Endothelial cell of umbilical vein (primary cell): Measurements from ENCODE around the gene CYP4V2. TPM values are rescaled to one million over a fixed set of nuclear protein-coding genes. Genes with fewer than 3 reads are reported as not detected.

ENCODE experiments used
- BruUV-seq: library from RNA; stranded (reverse); fragments of 400-500 nt; replicated peaks from 2 replicates; lab custom pipeline; 2021; lab: Mats Ljungman, UMichigan
- CTCF ChIA-PET: fragments of 300-600, 350-600 bp; sonication (Branson Sonifier 250); formaldehyde crosslinking; loops from one replicate; lab custom pipeline; 2021; ENCODE audit warnings: antibody characterized with exemption, inconsistent platforms; lab: Charles Lee
- POLR2A ChIA-PET: fragments of 300-600, 350-600 bp; sonication (Branson Sonifier 250); formaldehyde crosslinking; loops from one replicate; lab custom pipeline; 2021; ENCODE audit warnings: antibody characterized with exemption, inconsistent platforms; lab: Charles Lee
- DNase-seq: peaks from one replicate; pipeline ENCODE4 v3.0.0-alpha.2; 2011; ENCODE audit warnings: low read depth, low spot score
- FAIRE-seq: peaks from 2 replicates; lab custom pipeline; 2011; peaks lifted over from hg19 to GRCh38; lab: Jason Lieb, UNC
- H2AFZ ChIP-seq: 2 replicates; pipeline ENCODE4 v1.6.0; 2012; ENCODE audit warnings: low read depth, low read length, control low read depth, inconsistent platforms
- H3K27ac ChIP-seq: 2 replicates; pipeline ENCODE4 v1.5.1; 2011; ENCODE audit warnings: low read depth, mild to moderate bottlenecking, control low read depth, low read length, moderate library complexity; ENCODE audit not compliant: insufficient read depth
- H3K27me3 ChIP-seq, 2 experiments: 2 replicates each; pipeline versions ENCODE4 v1.6.0 to v1.6.1; 2011; ENCODE audit warnings: low read length in 2 of 2, mixed read lengths in 1 of 2; ENCODE audit not compliant: control insufficient read depth in 2 of 2, insufficient read depth in 2 of 2
- H3K36me3 ChIP-seq, 2 experiments: 2 replicates in 1 of 2; 3 replicates in 1 of 2; pipeline ENCODE4 v1.5.1; 2011; ENCODE audit warnings: low read length in 2 of 2, mild to moderate bottlenecking in 1 of 2, moderate library complexity in 1 of 2; ENCODE audit not compliant: control insufficient read depth in 2 of 2, insufficient read depth in 2 of 2; ENCODE audit errors: extremely low read depth in 1 of 2
- H3K4me1 ChIP-seq: 3 replicates; pipeline ENCODE4 v1.5.1; 2011; ENCODE audit warnings: mild to moderate bottlenecking, low read length; ENCODE audit not compliant: control insufficient read depth, insufficient read depth; ENCODE audit errors: extremely low read depth
- H3K4me2 ChIP-seq: 2 replicates; pipeline ENCODE4 v1.6.1; 2011; ENCODE audit warnings: low read length, control low read depth, mixed read lengths; ENCODE audit not compliant: insufficient read depth
- H3K4me3 ChIP-seq, 3 experiments: fragments of 200-600 bp in 1 of 3; sonication (generic), shearing (Covaris generic) in 1 of 3; replicated peaks in 1 of 3; 2 replicates each; pipeline ENCODE4 v1.5.1; 2011 to 2016; ENCODE audit warnings: control low read depth in 3 of 3, low read length in 3 of 3, mild to moderate bottlenecking in 2 of 3, inconsistent platforms in 1 of 3, low read depth in 1 of 3, moderate library complexity in 1 of 3; ENCODE audit not compliant: insufficient read depth in 1 of 3
- H3K79me2 ChIP-seq: 2 replicates; pipeline ENCODE4 v1.6.0; 2012; ENCODE audit warnings: low read length, inconsistent platforms; ENCODE audit not compliant: control insufficient read depth, insufficient read depth
- H3K9ac ChIP-seq: replicated peaks from 2 replicates; pipeline ENCODE3; 2011; ENCODE audit warnings: low read length, control low read depth; ENCODE audit not compliant: insufficient read depth; ENCODE audit errors: extremely low read depth
- H3K9me1 ChIP-seq: replicated peaks from 3 replicates; pipeline ENCODE4 v1.6.0; 2011; ENCODE audit warnings: mild to moderate bottlenecking, low read length; ENCODE audit not compliant: control insufficient read depth, insufficient read depth; ENCODE audit errors: extremely low read depth
- H3K9me3 ChIP-seq: replicated peaks from 2 replicates; pipeline ENCODE4 v1.5.1; 2012; ENCODE audit warnings: low read length, inconsistent platforms; ENCODE audit not compliant: control insufficient read depth, insufficient read depth
- H4K20me1 ChIP-seq: replicated peaks from 2 replicates; pipeline ENCODE3; 2011; ENCODE audit warnings: mild to moderate bottlenecking, low read length; ENCODE audit not compliant: control insufficient read depth, insufficient read depth; ENCODE audit errors: extremely low read depth
- EZH2 ChIP-seq: IDR thresholded peaks from 2 replicates; pipeline ENCODE4 v1.6.1; 2012; ENCODE audit warnings: borderline replicate concordance, low read depth, mild to moderate bottlenecking, moderate library complexity, low read length, inconsistent platforms; ENCODE audit not compliant: severe bottlenecking
- FOS ChIP-seq: IDR thresholded peaks from 2 replicates; pipeline ENCODE4 v1.6.1; 2011; ENCODE audit warnings: mild to moderate bottlenecking, low read length, moderate library complexity, borderline replicate concordance; ENCODE audit not compliant: insufficient read depth
- GATA2 ChIP-seq: IDR thresholded peaks from 2 replicates; pipeline ENCODE4 v1.7.0; 2011; ENCODE audit warnings: low read depth, mild to moderate bottlenecking, moderate library complexity, mixed read lengths, low read length; ENCODE audit not compliant: insufficient read length, insufficient read depth
- JUN ChIP-seq: IDR thresholded peaks from 2 replicates; pipeline ENCODE4 v1.6.1; 2011; ENCODE audit warnings: borderline replicate concordance, low read depth; ENCODE audit not compliant: insufficient read length, insufficient read depth
- MYC ChIP-seq: IDR thresholded peaks from one replicate; pipeline ENCODE4 v1.6.1; 2011; ENCODE audit warnings: mild to moderate bottlenecking, low read depth, low read length
- POLR2A ChIP-seq: IDR thresholded peaks from 2 replicates; pipeline ENCODE4 v1.6.1; 2012; ENCODE audit warnings: low read depth, mild to moderate bottlenecking, control low read depth, low read length
- POLR2AphosphoS5 ChIP-seq: IDR thresholded peaks from 2 replicates; pipeline ENCODE4 v1.6.1; 2012; ENCODE audit warnings: low read depth, mild to moderate bottlenecking, control low read depth, low read length, moderate library complexity; ENCODE audit not compliant: insufficient read depth
- dilution Hi-C: fragments of 300-500 bp; cut with MboI; formaldehyde crosslinking; loops from one replicate; pipeline ENCODE4 v1.15.0; 2019; ENCODE audit warnings: low sequenced_read_pairs; ENCODE audit not compliant: extremely low pct_ligation_motif_present
- intact Hi-C: fragments of 100-400 bp; cut with micrococcal nuclease; formaldehyde crosslinking; loops from one replicate; pipeline ENCODE4 v1.10.0; 2022
- polyA plus RNA-seq, 4 experiments: library from polyadenylated mRNA; depleted of rRNA in 3 of 4; stranded (reverse) in 3 of 4; unstranded in 1 of 4; fragments of >200 nt; gene quantifications; 2 replicates each; pipeline versions ENCODE4 v1.2.1 to v1.2.3, GENCODE V29; 2011 to 2012; ENCODE audit warnings: missing spikeins in 1 of 4
- total RNA-seq: library from RNA; stranded (reverse); gene quantifications from 2 replicates; pipeline ENCODE4 v1.2.3, GENCODE V29; 2021
- TF ChIP-seq, protein P1 (sequence below), 2 donors: IDR thresholded peaks; 1 replicate in 1 of 2; 2 replicates in 1 of 2; pipeline ENCODE4 v1.5.1; 2011; ENCODE audit warnings: low read length in 2 of 2, mild to moderate bottlenecking in 2 of 2, moderate library complexity in 2 of 2, control low read depth in 1 of 2, inconsistent platforms in 1 of 2, low read depth in 1 of 2; ENCODE audit not compliant: insufficient read depth in 1 of 2; ENCODE audit errors: extremely low read depth in 1 of 2
- TF ChIP-seq, protein P2 (sequence below): IDR thresholded peaks from 2 replicates; pipeline ENCODE4 v1.6.1; 2011; ENCODE audit not compliant: insufficient read depth, insufficient read length

CYP4V2 gene
- total and polyA plus RNA-seq, 2 donors (not counting 3 experiments of a cell fraction or from before 2014, with no cell fraction given), result 0.28 to 1.7 TPM

DNA sequence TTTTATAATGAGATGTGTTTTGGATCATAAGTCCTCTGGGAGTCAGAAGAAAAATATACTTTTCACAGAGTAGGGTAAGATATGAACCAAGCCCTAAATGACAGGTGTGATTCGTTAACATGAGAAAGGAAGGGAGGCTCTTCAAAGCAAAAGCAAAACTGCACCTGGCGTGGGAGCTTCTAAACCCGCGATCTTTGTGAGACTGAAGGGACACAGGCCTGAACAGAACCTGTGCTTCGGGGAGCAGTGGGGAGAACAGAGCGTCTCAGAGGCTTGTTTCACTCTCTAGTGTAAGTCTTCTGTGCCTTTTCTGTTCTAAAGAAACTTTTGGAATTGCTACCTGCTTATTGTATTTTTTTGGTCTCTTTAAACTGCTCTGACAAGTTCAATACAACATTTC lies 30.2 kb upstream of the CYP4V2 start:
- Histone ChIP-seq H3K4me3 (no peak overlapping the region), H3K36me3 (no peaks in the 10 kb centered on the region), H3K4me1 (no peaks in the 10 kb centered on the region), H3K9me1 (no peaks in the 10 kb centered on the region), H3K27me3 (no peaks in the 10 kb centered on the region), H3K9ac (no peak overlapping the region), H4K20me1 (no peaks in the 10 kb centered on the region), H3K79me2 (no peaks in the 10 kb centered on the region), H3K27ac (no peak overlapping the region), H3K9me3 (no peaks in the 10 kb centered on the region), H3K4me2 (no peak overlapping the region), H2AFZ (no peak overlapping the region)
- DNase-seq (no peak), FAIRE-seq (no peak)
- POLR2A ChIA-PET, result no interaction called here
- intact Hi-C loops (no loop called here), dilution Hi-C loops (no loop called here)
- CTCF ChIA-PET, result interaction anchor here (1.5 kb wide), 1 partner anchor 17 kb away, joined by 3 read pairs; no protein-coding TSS in a partner anchor
- no TSS peak for BruUV-seq
- TF ChIP-seq EZH2 (no peak), FOS (no peak), MYC (no peak), JUN (no peak), POLR2A (no peak), GATA2 (no peak), POLR2AphosphoS5 (no peak)

DNA sequence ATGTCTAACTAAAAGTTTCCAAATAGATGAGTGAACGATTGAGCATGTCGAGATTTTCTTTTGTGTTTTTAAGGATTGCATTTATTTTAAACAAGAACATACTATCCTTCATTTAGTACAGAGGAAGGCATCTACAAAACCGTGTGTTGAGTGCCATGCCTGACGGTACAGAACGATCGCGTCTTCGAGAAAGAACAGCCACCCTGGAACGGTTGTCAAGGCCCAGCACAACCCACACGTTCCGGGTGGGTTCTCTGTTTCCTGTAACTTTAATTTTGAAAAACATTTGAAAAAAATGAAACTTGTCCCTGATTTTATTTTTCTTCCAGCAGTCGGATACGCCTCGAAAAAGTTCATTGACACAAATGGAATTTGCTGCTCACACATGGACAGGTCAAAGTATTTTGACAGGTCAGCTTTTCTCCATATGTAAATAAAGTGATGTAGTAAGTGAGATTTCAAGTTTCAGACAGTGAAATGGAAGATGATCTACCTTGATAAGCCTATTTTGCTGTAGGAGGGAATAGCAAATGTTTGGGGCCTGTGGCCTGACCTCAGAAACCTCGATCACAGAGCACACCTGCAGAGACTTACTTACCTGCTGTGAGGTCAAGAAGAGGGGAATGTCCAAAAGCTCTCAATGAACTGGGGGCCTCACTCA lies 24.4 kb upstream of the CYP4V2 start:
- CTCF ChIA-PET, result no interaction called here
- Histone ChIP-seq H3K79me2 (no peaks in the 10 kb centered on the region), H3K36me3 (no peaks in the 10 kb centered on the region), H3K9me3 (no peaks in the 10 kb centered on the region), H3K4me1 (no peaks in the 10 kb centered on the region), H3K9me1 (no peaks in the 10 kb centered on the region), H3K4me2 (no peak overlapping the region), H3K27me3 (no peaks in the 10 kb centered on the region), H2AFZ (no peak overlapping the region), H3K27ac (no peak overlapping the region), H3K9ac (no peak overlapping the region), H4K20me1 (no peaks in the 10 kb centered on the region), H3K4me3 (no peak overlapping the region)
- TF ChIP-seq GATA2 (no peak), POLR2A (no peak), JUN (no peak), EZH2 (no peak), MYC (no peak)
- TF ChIP-seq, protein P1, sequence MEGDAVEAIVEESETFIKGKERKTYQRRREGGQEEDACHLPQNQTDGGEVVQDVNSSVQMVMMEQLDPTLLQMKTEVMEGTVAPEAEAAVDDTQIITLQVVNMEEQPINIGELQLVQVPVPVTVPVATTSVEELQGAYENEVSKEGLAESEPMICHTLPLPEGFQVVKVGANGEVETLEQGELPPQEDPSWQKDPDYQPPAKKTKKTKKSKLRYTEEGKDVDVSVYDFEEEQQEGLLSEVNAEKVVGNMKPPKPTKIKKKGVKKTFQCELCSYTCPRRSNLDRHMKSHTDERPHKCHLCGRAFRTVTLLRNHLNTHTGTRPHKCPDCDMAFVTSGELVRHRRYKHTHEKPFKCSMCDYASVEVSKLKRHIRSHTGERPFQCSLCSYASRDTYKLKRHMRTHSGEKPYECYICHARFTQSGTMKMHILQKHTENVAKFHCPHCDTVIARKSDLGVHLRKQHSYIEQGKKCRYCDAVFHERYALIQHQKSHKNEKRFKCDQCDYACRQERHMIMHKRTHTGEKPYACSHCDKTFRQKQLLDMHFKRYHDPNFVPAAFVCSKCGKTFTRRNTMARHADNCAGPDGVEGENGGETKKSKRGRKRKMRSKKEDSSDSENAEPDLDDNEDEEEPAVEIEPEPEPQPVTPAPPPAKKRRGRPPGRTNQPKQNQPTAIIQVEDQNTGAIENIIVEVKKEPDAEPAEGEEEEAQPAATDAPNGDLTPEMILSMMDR (IDR thresholded peaks at IDR 0.05; ENCODE audit: extremely low read depth in 1 of 2, insufficient read depth in 1 of 2, low read depth in 1 of 2, low read length in 2 of 2), result no peak
- TF ChIP-seq, protein P2, sequence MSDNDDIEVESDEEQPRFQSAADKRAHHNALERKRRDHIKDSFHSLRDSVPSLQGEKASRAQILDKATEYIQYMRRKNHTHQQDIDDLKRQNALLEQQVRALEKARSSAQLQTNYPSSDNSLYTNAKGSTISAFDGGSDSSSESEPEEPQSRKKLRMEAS, result no peak
- dilution Hi-C loops, result no loop called here
- intact Hi-C loops, result no loop called here
- FAIRE-seq (no peak), DNase-seq (no peak)
- POLR2A ChIA-PET, result no interaction called here
- no TSS peak for BruUV-seq
